HG03135 (cell line): ENCODE data around the gene SYN1.

Source experiments
- ATAC-seq: cut with Tn5 transposase; IDR thresholded peaks from one replicate; pipeline ENCODE4 v1.9.1; 2021; ENCODE audit warnings: mild to moderate bottlenecking, moderate library complexity; ENCODE audit not compliant: unreplicated experiment

Gene SYN1

GRCh38 chrX:47540754-47541538 lies 78.7 kb downstream of the SYN1 start:
- ATAC-seq, result no peak

GRCh38 chrX:47539860-47540259 lies 79.8 kb downstream of the SYN1 start:
- ATAC-seq, result no peak

GRCh38 chrX:47530049-47530448 lies 89.6 kb downstream of the SYN1 start:
- no peak for ATAC-seq

GRCh38 chrX:47529548-47529947 lies 90.1 kb downstream of the SYN1 start:
- no peak for ATAC-seq

GRCh38 chrX:47523713-47524166 lies 95.9 kb downstream of the SYN1 start:
- ATAC-seq, result peak; percentile 16

- ATAC-seq, result peak; percentile 94
Measured at GRCh38 chrX:47523297-47523696, 96.4 kb downstream of the SYN1 start.
